HepG2 (cell line): ENCODE measurements around the gene GJB1.

ENCODE experiments used
- MED1 ChIP-seq: sonication (generic); formaldehyde crosslinking; IDR thresholded peaks from 2 replicates; pipeline ENCODE4 v1.4.0; 2020; ENCODE audit warnings: missing genetic modification reagents
- NR2F1 ChIP-seq, 2 experiments: fragments of 450-650 bp in 1 of 2; formaldehyde crosslinking in 1 of 2; IDR thresholded peaks; 2 replicates each; pipeline versions ENCODE4 v1.5.0 to v1.6.1; 2016 to 2020; ENCODE audit warnings: mild to moderate bottlenecking in 1 of 2, missing compliant biosample characterization in 1 of 2, missing genetic modification reagents in 1 of 2, moderate library complexity in 1 of 2
- SIN3A ChIP-seq: IDR thresholded peaks from 2 replicates; pipeline ENCODE4 v1.6.1; 2011; ENCODE audit warnings: low read depth, mild to moderate bottlenecking, control low read depth, low read length, borderline replicate concordance
- SRSF1 ChIP-seq: fragments of 200-400 bp; formaldehyde crosslinking; optimal IDR thresholded peaks from 2 replicates; pipeline ENCODE3; 2017; ENCODE audit warnings: mild to moderate bottlenecking, low read depth, low read length, moderate library complexity
- STAT6 ChIP-seq: sonication (generic); formaldehyde crosslinking; IDR thresholded peaks from 2 replicates; pipeline ENCODE4 v1.4.0; 2020; ENCODE audit warnings: missing genetic modification reagents, mild to moderate bottlenecking, borderline replicate concordance
- TEAD2 ChIP-seq: sonication (generic); formaldehyde crosslinking; IDR thresholded peaks from 2 replicates; pipeline ENCODE4 v1.9.0; 2021; ENCODE audit warnings: missing genetic modification reagents
- TIGD3 ChIP-seq: sonication (generic); formaldehyde crosslinking; IDR thresholded peaks from 2 replicates; pipeline ENCODE4 v1.5.1; 2020; ENCODE audit warnings: mild to moderate bottlenecking, missing genetic modification reagents, borderline replicate concordance
- ZMYM2 ChIP-seq: sonication (generic); formaldehyde crosslinking; IDR thresholded peaks from 2 replicates; pipeline ENCODE4 v1.8.0; 2022; ENCODE audit warnings: mild to moderate bottlenecking, missing genetic modification reagents
- ZNF20 ChIP-seq: sonication (generic); formaldehyde crosslinking; IDR thresholded peaks from 2 replicates; pipeline ENCODE4 v1.4.0; 2020; ENCODE audit warnings: mild to moderate bottlenecking, moderate library complexity, missing genetic modification reagents
- ZNF274 ChIP-seq: sonication (generic); formaldehyde crosslinking; IDR thresholded peaks from 2 replicates; pipeline ENCODE4 v1.5.1; 2020; ENCODE audit warnings: mild to moderate bottlenecking, missing genetic modification reagents
- ZSCAN21 ChIP-seq: sonication (generic); formaldehyde crosslinking; IDR thresholded peaks from 2 replicates; pipeline ENCODE4 v1.8.0; 2022; ENCODE audit warnings: mild to moderate bottlenecking, missing genetic modification reagents, moderate library complexity, borderline replicate concordance
- TF ChIP-seq, protein P1 (sequence below): sonication (generic); formaldehyde crosslinking; IDR thresholded peaks from 2 replicates; pipeline ENCODE4 v1.5.0; 2020; ENCODE audit warnings: mild to moderate bottlenecking, missing genetic modification reagents, moderate library complexity

GRCh38 chrX:71174795-71175194 lies 48.2 kb upstream of the GJB1 start:
- TF ChIP-seq, protein P1, sequence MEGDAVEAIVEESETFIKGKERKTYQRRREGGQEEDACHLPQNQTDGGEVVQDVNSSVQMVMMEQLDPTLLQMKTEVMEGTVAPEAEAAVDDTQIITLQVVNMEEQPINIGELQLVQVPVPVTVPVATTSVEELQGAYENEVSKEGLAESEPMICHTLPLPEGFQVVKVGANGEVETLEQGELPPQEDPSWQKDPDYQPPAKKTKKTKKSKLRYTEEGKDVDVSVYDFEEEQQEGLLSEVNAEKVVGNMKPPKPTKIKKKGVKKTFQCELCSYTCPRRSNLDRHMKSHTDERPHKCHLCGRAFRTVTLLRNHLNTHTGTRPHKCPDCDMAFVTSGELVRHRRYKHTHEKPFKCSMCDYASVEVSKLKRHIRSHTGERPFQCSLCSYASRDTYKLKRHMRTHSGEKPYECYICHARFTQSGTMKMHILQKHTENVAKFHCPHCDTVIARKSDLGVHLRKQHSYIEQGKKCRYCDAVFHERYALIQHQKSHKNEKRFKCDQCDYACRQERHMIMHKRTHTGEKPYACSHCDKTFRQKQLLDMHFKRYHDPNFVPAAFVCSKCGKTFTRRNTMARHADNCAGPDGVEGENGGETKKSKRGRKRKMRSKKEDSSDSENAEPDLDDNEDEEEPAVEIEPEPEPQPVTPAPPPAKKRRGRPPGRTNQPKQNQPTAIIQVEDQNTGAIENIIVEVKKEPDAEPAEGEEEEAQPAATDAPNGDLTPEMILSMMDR (CRISPR knock-in tag), result no peak
- TF ChIP-seq ZMYM2 (CRISPR knock-in tag) (no peak), SIN3A (no peak), NR2F1 (CRISPR knock-in tag; IDR thresholded peaks at IDR 0.05) (no peak), ZSCAN21 (CRISPR knock-in tag) (no peak), STAT6 (no peak), SRSF1 (no peak), TEAD2 (CRISPR knock-in tag) (no peak), ZNF20 (CRISPR knock-in tag) (no peak), ZNF274 (no peak), TIGD3 (no peak), MED1 (CRISPR knock-in tag) (no peak)
